Ishikawa (cell line): ENCODE measurements around the gene NMRK1.

ENCODE experiments used
- CEBPB ChIP-seq: IDR thresholded peaks from 2 replicates; pipeline ENCODE4 v1.6.1; 2012
- CREB1 ChIP-seq: IDR thresholded peaks from 2 replicates; pipeline ENCODE4 v1.6.1; 2012; ENCODE audit warnings: low read depth
- EGR1 ChIP-seq: IDR thresholded peaks from 2 replicates; pipeline ENCODE4 v1.6.1; 2012
- EP300 ChIP-seq: IDR thresholded peaks from 2 replicates; pipeline ENCODE4 v1.6.1; 2012; ENCODE audit warnings: borderline replicate concordance
- FOXM1 ChIP-seq: IDR thresholded peaks from 2 replicates; pipeline ENCODE4 v1.6.1; 2012; ENCODE audit warnings: low read depth, borderline replicate concordance
- MAX ChIP-seq: IDR thresholded peaks from 2 replicates; pipeline ENCODE4 v1.6.1; 2012
- NFIC ChIP-seq: IDR thresholded peaks from 2 replicates; pipeline ENCODE4 v1.6.1; 2012
- RAD21 ChIP-seq: IDR thresholded peaks from 2 replicates; pipeline ENCODE4 v1.6.1; 2012; ENCODE audit warnings: low read depth
- REST ChIP-seq: IDR thresholded peaks from 2 replicates; pipeline ENCODE4 v1.6.1; 2012; ENCODE audit warnings: low read depth, mild to moderate bottlenecking
- TAF1 ChIP-seq: IDR thresholded peaks from 2 replicates; pipeline ENCODE4 v1.6.1; 2012; ENCODE audit warnings: low read depth, mild to moderate bottlenecking
- TCF12 ChIP-seq: IDR thresholded peaks from 2 replicates; pipeline ENCODE4 v1.6.1; 2012; ENCODE audit warnings: low read depth
- TEAD4 ChIP-seq: IDR thresholded peaks from 2 replicates; pipeline ENCODE4 v1.6.1; 2012
- USF1 ChIP-seq: IDR thresholded peaks from 2 replicates; pipeline ENCODE4 v1.6.1; 2012
- YY1 ChIP-seq: IDR thresholded peaks from 2 replicates; pipeline ENCODE4 v1.6.1; 2012; ENCODE audit warnings: low read depth
- ZBTB7A ChIP-seq: IDR thresholded peaks from 2 replicates; pipeline ENCODE4 v1.6.1; 2012; ENCODE audit warnings: low read depth

Gene NMRK1

GRCh38 chr9:75092766-75093165, 4.8 kb upstream of the NMRK1 start:
- TF ChIP-seq YY1 (no peak), FOXM1 (no peak)

GRCh38 chr9:75090579-75090978, 2.6 kb upstream of the NMRK1 start:
- TF ChIP-seq TAF1 (no peak), NFIC (no peak), TEAD4 (no peak), RAD21 (no peak), USF1 (no peak)

- TF ChIP-seq EGR1 (no peak), RAD21 (no peak), USF1 (no peak), CEBPB (no peak), TAF1 (no peak), CREB1 (no peak), FOXM1 (no peak), TEAD4 (no peak), ZBTB7A (no peak), EP300 (no peak), REST (no peak), TCF12 (no peak), NFIC (no peak), YY1 (no peak), MAX (no peak)
Measured at GRCh38 chr9:75089373-75089766, 1.4 kb upstream of the NMRK1 start.

- TF ChIP-seq TEAD4 (no peak), TCF12 (peak; percentile 17; the same call in 1 of the 2 replicates), RAD21 (no peak), FOXM1 (no peak), EP300 (no peak), EGR1 (no peak), CREB1 (no peak), CEBPB (no peak), NFIC (peak; percentile 43; the same call in 1 of the 2 replicates), USF1 (no peak)
Measured at GRCh38 chr9:75088646-75089372, 854 bp upstream of the NMRK1 start.

- TF ChIP-seq EP300, result no peak; the same call in 1 of the 2 replicates
Measured at GRCh38 chr9:75087289-75087823, 599 bp downstream of the NMRK1 start.

- TF ChIP-seq CEBPB (no peak), NFIC (no peak), REST (no peak), FOXM1 (no peak), TCF12 (no peak), USF1 (no peak), EGR1 (no peak), MAX (no peak), CREB1 (no peak), YY1 (no peak), TAF1 (no peak)
Measured at GRCh38 chr9:75086541-75087288, 1.2 kb downstream of the NMRK1 start.
